OCI-LY1 (cell line): Measurements from ENCODE around the gene SPINK5.

Experiments
- H2AFZ ChIP-seq: fragments of 200-600 bp; sonication (generic), shearing (Covaris generic); 2 replicates; pipeline ENCODE4 v1.6.0; 2014; ENCODE audit warnings: antibody characterized with exemption, mild to moderate bottlenecking, low read length
- H3F3A ChIP-seq: fragments of 200-600 bp; sonication (generic), shearing (Covaris generic); 2 replicates; pipeline ENCODE4 v1.6.0; 2014; ENCODE audit warnings: mild to moderate bottlenecking, antibody characterized with exemption, low read length, moderate library complexity; ENCODE audit not compliant: insufficient read depth
- H3K27ac ChIP-seq: fragments of 200-600 bp; sonication (generic); 2 replicates; pipeline ENCODE4 v1.5.1; 2014; ENCODE audit warnings: low read length, mixed run types, mild to moderate bottlenecking, low read depth; ENCODE audit not compliant: poor library complexity, severe bottlenecking
- H3K27me3 ChIP-seq: fragments of 200-600 bp; sonication (generic); 2 replicates; pipeline ENCODE4 v1.6.0; 2014; ENCODE audit warnings: antibody characterized with exemption, mild to moderate bottlenecking, low read length, moderate library complexity; ENCODE audit not compliant: insufficient read depth
- H3K36me3 ChIP-seq: fragments of 200-600 bp; sonication (generic); 2 replicates; pipeline ENCODE4 v1.6.1; 2014; ENCODE audit warnings: mild to moderate bottlenecking, antibody characterized with exemption, low read length, moderate library complexity, mixed read lengths; ENCODE audit not compliant: insufficient read depth
- H3K4me1 ChIP-seq: fragments of 200-600 bp; sonication (generic); 2 replicates; pipeline ENCODE4 v1.5.1; 2014; ENCODE audit warnings: mild to moderate bottlenecking, low read length, moderate library complexity; ENCODE audit not compliant: insufficient read depth, severe bottlenecking
- H3K4me2 ChIP-seq: fragments of 200-600 bp; sonication (generic), shearing (Covaris generic); 2 replicates; pipeline ENCODE4 v1.6.1; 2014; ENCODE audit warnings: low read length
- H3K4me3 ChIP-seq: fragments of 200-600 bp; sonication (generic); 2 replicates; pipeline ENCODE4 v1.5.1; 2014; ENCODE audit warnings: low read length, low read depth, mild to moderate bottlenecking, mixed read lengths; ENCODE audit not compliant: poor library complexity, severe bottlenecking
- H3K79me2 ChIP-seq: fragments of 200-600 bp; shearing (Covaris generic); 2 replicates; pipeline ENCODE4 v1.6.1; 2016; ENCODE audit warnings: mixed run types, low read length, mixed read lengths; ENCODE audit not compliant: insufficient read depth
- H3K9ac ChIP-seq: fragments of 200-600 bp; sonication (generic), shearing (Covaris generic); 2 replicates; pipeline ENCODE4 v1.6.1; 2014; ENCODE audit warnings: mild to moderate bottlenecking, low read length, mixed read lengths
- H3K9me2 ChIP-seq: fragments of 200-600 bp; sonication (generic), shearing (Covaris generic); 2 replicates; pipeline ENCODE4 v1.6.1; 2014; ENCODE audit warnings: low read depth, mild to moderate bottlenecking, low read length, mixed read lengths
- H3K9me3 ChIP-seq: fragments of 200-600 bp; shearing (Covaris generic); 2 replicates; pipeline ENCODE4 v1.6.1; 2014; ENCODE audit warnings: low read length, mixed read lengths
- H4K20me1 ChIP-seq: fragments of 200-600 bp; sonication (generic), shearing (Covaris generic); 2 replicates; pipeline ENCODE4 v1.6.0; 2016; ENCODE audit warnings: mild to moderate bottlenecking, low read length; ENCODE audit not compliant: insufficient read depth
- CTCF ChIP-seq: fragments of 200-600 bp; sonication (generic), shearing (Covaris generic); IDR thresholded peaks from 2 replicates; pipeline ENCODE4 v1.5.1; 2017; ENCODE audit warnings: mild to moderate bottlenecking, antibody characterized with exemption, low read length, moderate library complexity, mixed read lengths
- EZH2 ChIP-seq: fragments of 200-600 bp; sonication (generic), shearing (Covaris generic); IDR thresholded peaks from 2 replicates; pipeline ENCODE4 v1.8.0; 2017; ENCODE audit warnings: borderline replicate concordance, mixed run types, mild to moderate bottlenecking, antibody characterized with exemption, low read length, moderate library complexity, mixed read lengths

SPINK5 gene

DNA sequence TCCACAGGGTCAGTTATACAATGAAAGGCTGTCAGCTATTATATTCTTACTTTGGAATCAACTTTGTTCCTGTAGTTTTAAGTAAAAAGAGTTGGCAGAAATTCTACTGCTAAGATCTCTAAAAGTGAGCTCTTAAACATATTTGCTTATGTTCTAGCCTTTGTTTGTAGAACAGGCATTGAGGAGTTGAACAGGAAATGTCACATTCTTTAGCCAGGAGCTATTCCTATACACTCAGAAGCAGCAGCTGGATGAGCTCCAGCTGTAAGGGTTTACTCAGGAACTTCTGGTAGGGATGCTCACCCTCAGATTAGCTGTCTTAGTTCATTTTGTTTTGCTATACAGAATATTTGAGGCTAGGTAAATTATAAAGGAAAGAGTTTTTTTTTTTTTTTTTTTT lies 82.1 kb downstream of the SPINK5 start:
- no peak overlapping the region for H3K27ac ChIP-seq
- H3K4me2 ChIP-seq = no peak overlapping the region
- no peaks in the 10 kb centered on the region for H3K79me2 ChIP-seq
- H3K27me3 ChIP-seq = no peaks in the 10 kb centered on the region
- no peaks in the 10 kb centered on the region for H4K20me1 ChIP-seq
- no peaks in the 10 kb centered on the region for H3K36me3 ChIP-seq
- no peaks in the 10 kb centered on the region for H3K9me2 ChIP-seq
- H3K9ac ChIP-seq = no peak overlapping the region
- TF ChIP-seq EZH2 (no peak), CTCF (no peak)
- H3K4me1 ChIP-seq = no peaks in the 10 kb centered on the region
- H2AFZ ChIP-seq = no peak overlapping the region
- H3K4me3 ChIP-seq = no peak overlapping the region
- H3K9me3 ChIP-seq = no peaks in the 10 kb centered on the region
- no peaks in the 10 kb centered on the region for H3F3A ChIP-seq

DNA sequence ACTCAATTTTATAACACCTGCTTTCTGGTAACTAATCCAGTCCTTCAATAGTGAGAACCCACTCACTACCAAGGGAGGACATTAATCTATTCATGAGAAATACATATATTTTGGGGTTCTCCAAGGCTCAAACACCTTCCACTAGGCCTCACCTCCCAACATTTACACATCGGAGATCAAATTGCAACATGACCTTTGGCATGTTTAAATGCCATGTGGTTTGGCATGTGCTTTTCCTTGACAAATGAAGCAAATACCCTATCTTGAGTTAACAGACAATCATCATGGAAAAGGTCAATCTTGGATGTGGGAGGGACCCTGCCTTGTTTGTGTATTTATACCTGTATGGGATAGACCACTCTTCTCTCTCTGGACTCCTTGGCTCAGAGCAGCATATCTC lies 82.7 kb downstream of the SPINK5 start:
- no peaks in the 10 kb centered on the region for H3K9me3 ChIP-seq
- H3F3A ChIP-seq = no peaks in the 10 kb centered on the region
- H3K27ac ChIP-seq = no peak overlapping the region
- H3K4me2 ChIP-seq = no peak overlapping the region
- H3K9ac ChIP-seq = no peak overlapping the region
- H3K4me1 ChIP-seq = no peaks in the 10 kb centered on the region
- no peaks in the 10 kb centered on the region for H4K20me1 ChIP-seq
- H3K27me3 ChIP-seq = no peaks in the 10 kb centered on the region
- no peak overlapping the region for H3K4me3 ChIP-seq
- H3K9me2 ChIP-seq = no peaks in the 10 kb centered on the region
- no peak overlapping the region for H2AFZ ChIP-seq
- no peaks in the 10 kb centered on the region for H3K79me2 ChIP-seq
- no peaks in the 10 kb centered on the region for H3K36me3 ChIP-seq
- TF ChIP-seq CTCF = no peak
- TF ChIP-seq EZH2 = no peak

GRCh38 chr5:148147415-148147814 lies 83.6 kb downstream of the SPINK5 start:
- no peak for TF ChIP-seq EZH2
- no peak for TF ChIP-seq CTCF
- Histone ChIP-seq H3K27ac (no peak overlapping the region), H3K4me3 (no peak overlapping the region), H3K9me3 (no peaks in the 10 kb centered on the region), H2AFZ (no peak overlapping the region), H3F3A (no peaks in the 10 kb centered on the region), H3K4me1 (no peaks in the 10 kb centered on the region), H3K9ac (no peak overlapping the region), H3K79me2 (no peaks in the 10 kb centered on the region), H3K36me3 (no peaks in the 10 kb centered on the region), H3K4me2 (no peak overlapping the region), H4K20me1 (no peaks in the 10 kb centered on the region), H3K9me2 (no peaks in the 10 kb centered on the region), H3K27me3 (no peaks in the 10 kb centered on the region)
